ENCODE measurements around the gene SCN3A.

DNA sequence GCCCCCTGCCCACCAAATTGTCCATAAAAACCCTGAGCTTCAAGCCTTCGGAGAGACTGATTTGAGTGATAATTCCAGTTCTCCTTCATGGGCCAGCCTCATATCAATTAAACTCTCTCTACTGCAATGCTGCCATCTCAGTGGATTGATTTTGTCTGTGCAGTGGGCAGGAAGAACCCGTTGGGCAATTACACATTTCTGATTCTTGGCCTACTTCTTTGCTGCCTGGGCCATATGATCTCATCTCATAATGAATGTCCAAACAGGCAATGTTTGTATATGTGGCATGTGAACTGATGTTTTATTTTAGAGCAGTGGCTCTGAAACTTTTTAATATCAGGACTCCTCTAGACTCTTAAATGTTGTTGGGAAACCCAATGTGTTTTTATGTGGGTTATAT, 147.3 kb downstream of the SCN3A start:
- no peak for TF ChIP-seq SMARCC2 (IDR thresholded peaks at IDR 0.05)
- no peak for TF ChIP-seq ZNF33A (CRISPR knock-in tag; IDR thresholded peaks at IDR 0.05; ENCODE audit: borderline replicate concordance)
- TF ChIP-seq, protein P1, sequence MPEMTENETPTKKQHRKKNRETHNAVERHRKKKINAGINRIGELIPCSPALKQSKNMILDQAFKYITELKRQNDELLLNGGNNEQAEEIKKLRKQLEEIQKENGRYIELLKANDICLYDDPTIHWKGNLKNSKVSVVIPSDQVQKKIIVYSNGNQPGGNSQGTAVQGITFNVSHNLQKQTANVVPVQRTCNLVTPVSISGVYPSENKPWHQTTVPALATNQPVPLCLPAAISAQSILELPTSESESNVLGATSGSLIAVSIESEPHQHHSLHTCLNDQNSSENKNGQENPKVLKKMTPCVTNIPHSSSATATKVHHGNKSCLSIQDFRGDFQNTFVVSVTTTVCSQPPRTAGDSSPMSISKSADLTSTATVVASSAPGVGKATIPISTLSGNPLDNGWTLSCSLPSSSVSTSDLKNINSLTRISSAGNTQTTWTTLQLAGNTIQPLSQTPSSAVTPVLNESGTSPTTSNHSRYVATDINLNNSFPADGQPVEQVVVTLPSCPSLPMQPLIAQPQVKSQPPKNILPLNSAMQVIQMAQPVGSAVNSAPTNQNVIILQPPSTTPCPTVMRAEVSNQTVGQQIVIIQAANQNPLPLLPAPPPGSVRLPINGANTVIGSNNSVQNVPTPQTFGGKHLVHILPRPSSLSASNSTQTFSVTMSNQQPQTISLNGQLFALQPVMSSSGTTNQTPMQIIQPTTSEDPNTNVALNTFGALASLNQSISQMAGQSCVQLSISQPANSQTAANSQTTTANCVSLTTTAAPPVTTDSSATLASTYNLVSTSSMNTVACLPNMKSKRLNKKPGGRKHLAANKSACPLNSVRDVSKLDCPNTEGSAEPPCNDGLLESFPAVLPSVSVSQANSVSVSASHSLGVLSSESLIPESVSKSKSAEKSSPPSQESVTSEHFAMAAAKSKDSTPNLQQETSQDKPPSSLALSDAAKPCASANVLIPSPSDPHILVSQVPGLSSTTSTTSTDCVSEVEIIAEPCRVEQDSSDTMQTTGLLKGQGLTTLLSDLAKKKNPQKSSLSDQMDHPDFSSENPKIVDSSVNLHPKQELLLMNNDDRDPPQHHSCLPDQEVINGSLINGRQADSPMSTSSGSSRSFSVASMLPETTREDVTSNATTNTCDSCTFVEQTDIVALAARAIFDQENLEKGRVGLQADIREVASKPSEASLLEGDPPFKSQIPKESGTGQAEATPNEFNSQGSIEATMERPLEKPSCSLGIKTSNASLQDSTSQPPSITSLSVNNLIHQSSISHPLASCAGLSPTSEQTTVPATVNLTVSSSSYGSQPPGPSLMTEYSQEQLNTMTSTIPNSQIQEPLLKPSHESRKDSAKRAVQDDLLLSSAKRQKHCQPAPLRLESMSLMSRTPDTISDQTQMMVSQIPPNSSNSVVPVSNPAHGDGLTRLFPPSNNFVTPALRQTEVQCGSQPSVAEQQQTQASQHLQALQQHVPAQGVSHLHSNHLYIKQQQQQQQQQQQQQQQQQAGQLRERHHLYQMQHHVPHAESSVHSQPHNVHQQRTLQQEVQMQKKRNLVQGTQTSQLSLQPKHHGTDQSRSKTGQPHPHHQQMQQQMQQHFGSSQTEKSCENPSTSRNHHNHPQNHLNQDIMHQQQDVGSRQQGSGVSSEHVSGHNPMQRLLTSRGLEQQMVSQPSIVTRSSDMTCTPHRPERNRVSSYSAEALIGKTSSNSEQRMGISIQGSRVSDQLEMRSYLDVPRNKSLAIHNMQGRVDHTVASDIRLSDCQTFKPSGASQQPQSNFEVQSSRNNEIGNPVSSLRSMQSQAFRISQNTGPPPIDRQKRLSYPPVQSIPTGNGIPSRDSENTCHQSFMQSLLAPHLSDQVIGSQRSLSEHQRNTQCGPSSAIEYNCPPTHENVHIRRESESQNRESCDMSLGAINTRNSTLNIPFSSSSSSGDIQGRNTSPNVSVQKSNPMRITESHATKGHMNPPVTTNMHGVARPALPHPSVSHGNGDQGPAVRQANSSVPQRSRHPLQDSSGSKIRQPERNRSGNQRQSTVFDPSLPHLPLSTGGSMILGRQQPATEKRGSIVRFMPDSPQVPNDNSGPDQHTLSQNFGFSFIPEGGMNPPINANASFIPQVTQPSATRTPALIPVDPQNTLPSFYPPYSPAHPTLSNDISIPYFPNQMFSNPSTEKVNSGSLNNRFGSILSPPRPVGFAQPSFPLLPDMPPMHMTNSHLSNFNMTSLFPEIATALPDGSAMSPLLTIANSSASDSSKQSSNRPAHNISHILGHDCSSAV (CRISPR knock-in tag; IDR thresholded peaks at IDR 0.05; ENCODE audit: borderline replicate concordance) = no peak
- TF ChIP-seq U2AF1 (optimal IDR thresholded peaks at IDR 0.05; ENCODE audit: low read depth, low read length) = no peak
- no peak for TF ChIP-seq CBX1 (IDR thresholded peaks at IDR 0.05; ENCODE audit: low read depth)
- no peak for TF ChIP-seq RBM22 (optimal IDR thresholded peaks at IDR 0.05; ENCODE audit: low read length)
- TF ChIP-seq MED13 (CRISPR knock-in tag; IDR thresholded peaks at IDR 0.05) = no peak
- TF ChIP-seq, protein P2, sequence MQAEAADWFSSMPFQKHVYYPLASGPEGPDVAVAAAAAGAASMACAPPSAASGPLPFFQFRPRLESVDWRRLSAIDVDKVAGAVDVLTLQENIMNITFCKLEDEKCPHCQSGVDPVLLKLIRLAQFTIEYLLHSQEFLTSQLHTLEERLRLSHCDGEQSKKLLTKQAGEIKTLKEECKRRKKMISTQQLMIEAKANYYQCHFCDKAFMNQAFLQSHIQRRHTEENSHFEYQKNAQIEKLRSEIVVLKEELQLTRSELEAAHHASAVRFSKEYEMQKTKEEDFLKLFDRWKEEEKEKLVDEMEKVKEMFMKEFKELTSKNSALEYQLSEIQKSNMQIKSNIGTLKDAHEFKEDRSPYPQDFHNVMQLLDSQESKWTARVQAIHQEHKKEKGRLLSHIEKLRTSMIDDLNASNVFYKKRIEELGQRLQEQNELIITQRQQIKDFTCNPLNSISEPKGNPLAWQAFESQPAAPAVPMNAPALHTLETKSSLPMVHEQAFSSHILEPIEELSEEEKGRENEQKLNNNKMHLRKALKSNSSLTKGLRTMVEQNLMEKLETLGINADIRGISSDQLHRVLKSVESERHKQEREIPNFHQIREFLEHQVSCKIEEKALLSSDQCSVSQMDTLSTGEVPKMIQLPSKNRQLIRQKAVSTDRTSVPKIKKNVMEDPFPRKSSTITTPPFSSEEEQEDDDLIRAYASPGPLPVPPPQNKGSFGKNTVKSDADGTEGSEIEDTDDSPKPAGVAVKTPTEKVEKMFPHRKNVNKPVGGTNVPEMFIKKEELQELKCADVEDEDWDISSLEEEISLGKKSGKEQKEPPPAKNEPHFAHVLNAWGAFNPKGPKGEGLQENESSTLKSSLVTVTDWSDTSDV (CRISPR knock-in tag; IDR thresholded peaks at IDR 0.05) = no peak
- no peak for TF ChIP-seq ZKSCAN1 (IDR thresholded peaks at IDR 0.05; ENCODE audit: low read length)
- no peak for TF ChIP-seq ZNF138 (CRISPR knock-in tag; IDR thresholded peaks at IDR 0.05; ENCODE audit: low read depth)
- TF ChIP-seq, protein P3, sequence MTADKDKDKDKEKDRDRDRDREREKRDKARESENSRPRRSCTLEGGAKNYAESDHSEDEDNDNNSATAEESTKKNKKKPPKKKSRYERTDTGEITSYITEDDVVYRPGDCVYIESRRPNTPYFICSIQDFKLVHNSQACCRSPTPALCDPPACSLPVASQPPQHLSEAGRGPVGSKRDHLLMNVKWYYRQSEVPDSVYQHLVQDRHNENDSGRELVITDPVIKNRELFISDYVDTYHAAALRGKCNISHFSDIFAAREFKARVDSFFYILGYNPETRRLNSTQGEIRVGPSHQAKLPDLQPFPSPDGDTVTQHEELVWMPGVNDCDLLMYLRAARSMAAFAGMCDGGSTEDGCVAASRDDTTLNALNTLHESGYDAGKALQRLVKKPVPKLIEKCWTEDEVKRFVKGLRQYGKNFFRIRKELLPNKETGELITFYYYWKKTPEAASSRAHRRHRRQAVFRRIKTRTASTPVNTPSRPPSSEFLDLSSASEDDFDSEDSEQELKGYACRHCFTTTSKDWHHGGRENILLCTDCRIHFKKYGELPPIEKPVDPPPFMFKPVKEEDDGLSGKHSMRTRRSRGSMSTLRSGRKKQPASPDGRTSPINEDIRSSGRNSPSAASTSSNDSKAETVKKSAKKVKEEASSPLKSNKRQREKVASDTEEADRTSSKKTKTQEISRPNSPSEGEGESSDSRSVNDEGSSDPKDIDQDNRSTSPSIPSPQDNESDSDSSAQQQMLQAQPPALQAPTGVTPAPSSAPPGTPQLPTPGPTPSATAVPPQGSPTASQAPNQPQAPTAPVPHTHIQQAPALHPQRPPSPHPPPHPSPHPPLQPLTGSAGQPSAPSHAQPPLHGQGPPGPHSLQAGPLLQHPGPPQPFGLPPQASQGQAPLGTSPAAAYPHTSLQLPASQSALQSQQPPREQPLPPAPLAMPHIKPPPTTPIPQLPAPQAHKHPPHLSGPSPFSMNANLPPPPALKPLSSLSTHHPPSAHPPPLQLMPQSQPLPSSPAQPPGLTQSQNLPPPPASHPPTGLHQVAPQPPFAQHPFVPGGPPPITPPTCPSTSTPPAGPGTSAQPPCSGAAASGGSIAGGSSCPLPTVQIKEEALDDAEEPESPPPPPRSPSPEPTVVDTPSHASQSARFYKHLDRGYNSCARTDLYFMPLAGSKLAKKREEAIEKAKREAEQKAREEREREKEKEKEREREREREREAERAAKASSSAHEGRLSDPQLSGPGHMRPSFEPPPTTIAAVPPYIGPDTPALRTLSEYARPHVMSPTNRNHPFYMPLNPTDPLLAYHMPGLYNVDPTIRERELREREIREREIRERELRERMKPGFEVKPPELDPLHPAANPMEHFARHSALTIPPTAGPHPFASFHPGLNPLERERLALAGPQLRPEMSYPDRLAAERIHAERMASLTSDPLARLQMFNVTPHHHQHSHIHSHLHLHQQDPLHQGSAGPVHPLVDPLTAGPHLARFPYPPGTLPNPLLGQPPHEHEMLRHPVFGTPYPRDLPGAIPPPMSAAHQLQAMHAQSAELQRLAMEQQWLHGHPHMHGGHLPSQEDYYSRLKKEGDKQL (CRISPR knock-in tag; IDR thresholded peaks at IDR 0.05; ENCODE audit: low read depth) = no peak
- TF ChIP-seq SIN3A (IDR thresholded peaks at IDR 0.05; ENCODE audit: borderline replicate concordance, low read depth, low read length) = no peak
- TF ChIP-seq SMC3 (IDR thresholded peaks at IDR 0.05; ENCODE audit: low read length) = no peak

Data from HepG2 (cell line).